ENCODE results near the gene FKBP1B.
"Not testable (repeated sequence)": the region's sequence is repeated elsewhere in the genome, so short reads cannot be mapped to it uniquely, and the experiment has no call there.

The FKBP1B gene

DNA sequence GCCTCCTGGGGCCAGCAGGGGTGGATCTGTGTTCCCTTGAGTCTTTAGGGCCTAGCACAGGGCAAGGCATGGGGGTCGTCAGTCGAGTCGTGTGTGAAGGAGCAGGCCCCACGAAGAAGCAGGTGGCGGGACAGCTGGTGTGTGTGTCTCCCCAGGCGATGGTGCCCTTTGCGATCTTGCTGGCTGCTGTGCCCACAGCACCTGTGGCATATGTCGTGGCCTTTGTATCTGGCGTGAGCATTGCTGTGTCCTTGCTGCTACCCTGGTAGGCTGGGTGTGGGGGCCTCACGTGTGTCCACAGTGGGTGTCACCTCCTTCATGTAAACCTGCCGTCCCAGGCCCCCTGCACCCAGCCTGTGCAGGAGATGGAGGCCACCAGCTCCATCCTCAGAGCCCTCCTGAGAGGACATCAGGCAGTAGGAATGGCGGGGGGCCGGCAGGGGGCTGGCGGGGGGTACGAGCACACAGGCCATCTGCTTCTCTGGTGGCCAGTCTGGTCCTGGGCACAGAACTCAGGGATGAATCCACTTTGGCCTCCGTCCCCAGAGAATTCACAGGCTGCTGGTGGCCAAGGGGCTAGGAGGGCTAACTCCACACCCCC lies 26.5 kb upstream of the FKBP1B start:
- no peak for DNase-seq (ENCODE audit: low spot score)

DNA sequence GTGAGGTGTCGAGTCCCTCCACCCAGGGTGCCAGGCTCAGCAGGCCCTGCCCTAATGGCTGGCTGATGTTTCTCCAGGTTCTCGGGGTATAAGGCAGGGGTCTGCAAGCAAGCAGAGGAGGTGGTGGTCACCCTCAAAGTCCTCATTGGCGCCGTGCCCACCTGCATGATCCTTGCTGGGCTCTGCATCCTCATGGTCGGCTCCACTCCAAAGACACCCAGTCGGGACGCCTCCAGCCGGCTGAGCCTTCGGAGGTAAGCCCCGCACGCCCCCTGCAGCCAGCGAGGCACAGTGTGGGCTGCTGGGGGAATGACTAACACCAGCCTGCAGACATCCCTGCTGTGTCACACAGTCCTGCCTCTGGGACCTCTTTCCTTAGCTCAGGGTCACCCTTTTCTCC lies 25.5 kb upstream of the FKBP1B start:
- no peak for DNase-seq (ENCODE audit: low spot score)

DNA sequence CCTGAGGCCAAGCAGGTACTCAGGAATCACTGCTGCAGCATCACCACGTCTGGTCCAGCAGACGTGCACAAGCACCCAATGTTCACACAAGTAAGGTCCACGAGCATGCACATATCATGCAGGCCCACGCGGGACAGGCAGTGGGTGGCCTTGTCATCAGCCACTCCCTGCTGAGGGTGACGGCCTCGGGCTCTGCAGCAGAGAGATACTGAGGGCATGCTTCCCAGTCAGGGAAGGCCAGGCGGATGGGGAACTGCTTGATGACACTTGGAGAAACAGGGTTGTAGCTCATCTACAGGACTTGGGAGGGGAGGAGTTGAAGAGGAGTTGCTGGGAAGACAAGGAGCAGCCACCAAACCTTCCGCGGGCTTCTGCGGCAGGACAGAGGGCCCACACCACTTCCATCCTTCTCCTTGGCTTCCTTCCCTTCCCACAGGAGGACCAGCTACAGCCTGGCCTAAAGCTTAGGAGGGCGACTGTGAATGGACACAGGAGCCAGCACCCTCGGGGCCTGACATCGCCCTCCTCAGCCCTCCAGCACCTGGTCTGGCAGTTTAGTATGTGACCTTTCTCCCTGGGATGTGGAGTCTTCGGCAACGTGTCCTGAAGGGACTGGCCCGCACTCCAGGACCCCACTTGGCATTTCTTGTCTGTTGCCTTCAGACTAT lies 24.4 kb upstream of the FKBP1B start:
- no peak for DNase-seq (ENCODE audit: low spot score)

DNA sequence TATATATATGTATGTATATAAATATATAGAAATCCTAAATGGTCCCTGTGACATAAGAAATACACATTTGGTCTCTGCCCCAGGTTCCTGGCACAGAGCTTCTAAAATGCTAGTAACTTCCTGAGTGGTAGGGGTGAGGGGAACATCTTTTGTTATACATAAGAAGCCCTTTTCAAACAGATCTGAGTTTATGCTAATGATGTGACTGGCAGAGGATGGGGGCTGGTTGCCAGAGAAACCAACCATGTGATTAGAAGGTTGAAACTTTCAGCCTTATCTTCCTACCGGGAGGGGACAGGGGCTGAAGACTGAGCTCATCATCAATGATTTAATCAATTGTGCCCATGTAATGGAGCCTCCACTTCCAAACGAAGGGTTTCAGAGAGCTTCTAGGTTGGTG lies 23.3 kb upstream of the FKBP1B start:
- no peak for DNase-seq (ENCODE audit: low spot score)

DNA sequence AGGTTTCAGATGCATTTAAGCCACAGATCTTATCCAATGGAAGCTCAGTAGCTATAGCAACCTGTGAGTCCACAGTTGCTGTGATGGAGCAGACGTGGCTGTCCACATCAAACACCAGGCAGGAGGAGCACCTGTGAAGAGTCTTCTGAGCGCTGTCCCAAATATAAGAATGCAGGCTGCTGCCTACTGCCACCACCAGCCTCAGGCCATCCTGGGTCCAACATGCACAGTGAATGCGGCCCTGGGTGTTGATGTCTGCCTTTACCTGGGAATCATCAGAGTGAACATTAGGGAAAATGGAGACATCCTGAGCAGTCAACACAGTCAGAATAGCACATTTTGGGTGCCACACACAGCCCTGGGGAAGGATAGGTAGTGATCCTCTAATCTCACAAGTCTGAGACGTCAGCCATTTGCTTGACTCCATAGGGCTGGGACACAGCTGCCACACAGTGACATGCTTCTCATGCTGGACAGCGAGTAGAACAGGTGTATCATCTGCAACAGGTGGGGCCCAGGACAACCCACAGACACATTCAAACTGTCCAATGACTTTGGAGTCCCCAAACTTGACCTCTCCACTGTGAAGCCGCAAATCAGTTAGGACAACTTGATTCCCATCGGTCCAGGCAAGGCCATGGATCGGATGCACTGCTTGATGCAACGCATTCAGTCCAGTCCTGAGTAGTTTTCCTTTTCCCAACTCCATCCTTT lies 10.6 kb upstream of the FKBP1B start:
- DNase-seq (ENCODE audit: low spot score) = no peak

DNA sequence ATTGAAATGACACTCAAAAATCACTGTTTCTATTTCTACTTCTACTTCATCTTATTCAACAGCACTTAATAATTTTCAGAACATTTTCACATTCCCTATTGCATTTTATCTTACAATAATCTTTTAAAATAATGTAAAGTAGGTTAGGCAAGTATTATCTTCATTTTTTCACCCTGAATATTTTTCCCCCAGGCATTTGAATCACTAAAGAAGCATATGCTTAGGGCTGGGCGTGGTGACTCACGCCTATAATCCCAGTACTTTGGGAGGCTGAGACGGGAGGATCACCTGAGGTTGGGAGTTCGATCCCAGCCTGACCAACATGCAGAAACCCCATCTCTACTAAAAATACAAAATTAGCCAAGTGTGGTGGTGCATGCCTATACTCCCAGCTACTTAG lies 9.0 kb upstream of the FKBP1B start:
- no peak for DNase-seq (ENCODE audit: low spot score)

DNA sequence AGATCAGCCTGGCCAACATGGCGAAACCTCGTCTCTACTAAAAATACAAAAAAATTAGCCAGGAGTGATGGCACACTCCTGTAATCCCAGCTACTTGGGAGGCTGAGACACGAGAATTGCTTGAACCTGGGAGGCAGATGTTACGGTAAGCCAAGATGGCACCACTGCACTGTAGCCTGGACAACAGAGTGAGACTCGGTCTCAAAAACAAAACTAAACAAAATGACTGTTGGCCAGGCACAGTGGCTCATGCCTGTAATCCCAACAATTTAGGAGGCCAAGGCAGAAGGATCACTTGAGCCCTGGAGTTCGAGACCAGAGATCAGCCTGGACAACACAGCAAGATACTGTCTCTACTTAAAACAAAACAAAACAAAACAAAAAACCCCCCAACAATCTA lies 6.4 kb upstream of the FKBP1B start:
- not testable (repeated sequence) for DNase-seq (ENCODE audit: low spot score)

DNA sequence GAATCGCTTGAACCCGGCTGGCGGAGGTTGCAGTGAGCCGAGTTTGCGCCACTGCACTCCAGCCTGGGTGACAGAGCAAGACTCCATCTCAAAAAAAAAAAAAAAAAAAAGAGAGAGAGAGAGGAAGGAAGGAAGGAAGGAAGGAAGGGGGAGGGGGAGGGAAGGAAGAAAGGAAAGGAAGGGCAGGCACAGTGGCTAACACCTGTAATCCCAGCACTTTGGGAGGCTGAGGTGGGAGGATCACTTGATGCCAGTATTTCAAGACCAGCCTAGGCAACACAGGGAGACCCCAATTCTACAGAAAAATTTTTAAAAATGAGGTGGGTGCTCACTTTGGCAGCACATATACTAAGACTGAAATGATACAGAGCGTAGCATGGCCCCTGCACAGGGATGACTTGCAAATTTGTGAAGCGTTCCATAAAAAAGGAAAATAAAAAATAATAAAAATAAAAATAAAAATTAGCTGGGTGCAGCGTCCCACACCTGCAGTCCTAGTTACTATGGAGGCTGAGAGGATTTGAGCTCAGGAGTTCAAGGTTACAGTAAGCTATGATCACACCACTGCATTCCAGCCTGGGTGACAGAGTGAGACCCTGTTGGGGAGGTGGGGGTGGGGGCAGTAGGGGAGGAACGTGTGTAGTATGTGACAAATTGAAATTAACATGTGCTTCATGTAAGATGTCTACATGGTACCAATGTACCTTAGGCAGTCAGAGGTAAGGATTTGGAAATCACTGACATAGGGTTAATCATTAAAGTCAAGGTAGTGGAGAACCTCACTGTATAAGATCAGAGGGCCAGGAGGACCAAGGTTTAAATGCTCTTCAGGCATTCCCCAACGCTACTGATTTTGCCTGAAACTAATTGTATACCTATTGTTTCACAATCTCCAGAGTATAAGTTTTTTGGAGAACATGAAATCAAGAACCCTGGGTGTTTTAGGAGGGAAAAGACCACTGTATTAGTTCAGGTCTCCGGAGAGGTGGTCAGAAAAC lies 3.7 kb upstream of the FKBP1B start:
- DNase-seq (ENCODE audit: low spot score) = no peak

DNA sequence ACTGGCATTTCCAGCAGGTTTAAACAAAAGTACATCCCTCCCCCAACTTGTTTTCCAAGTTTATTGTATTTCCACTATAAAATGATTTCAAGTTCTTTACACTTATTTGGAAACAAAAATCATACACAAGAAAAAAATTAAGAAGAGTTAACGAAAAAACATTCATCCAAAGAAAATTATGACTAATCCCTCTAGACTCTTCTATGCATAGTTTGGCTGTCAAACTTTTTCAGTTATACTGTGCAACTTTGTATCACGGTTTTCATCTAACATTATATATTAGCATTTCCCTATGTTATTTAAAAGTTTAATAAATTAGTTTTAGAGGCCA lies 3.0 kb upstream of the FKBP1B start:
- DNase-seq (ENCODE audit: low spot score) = no peak

DNA sequence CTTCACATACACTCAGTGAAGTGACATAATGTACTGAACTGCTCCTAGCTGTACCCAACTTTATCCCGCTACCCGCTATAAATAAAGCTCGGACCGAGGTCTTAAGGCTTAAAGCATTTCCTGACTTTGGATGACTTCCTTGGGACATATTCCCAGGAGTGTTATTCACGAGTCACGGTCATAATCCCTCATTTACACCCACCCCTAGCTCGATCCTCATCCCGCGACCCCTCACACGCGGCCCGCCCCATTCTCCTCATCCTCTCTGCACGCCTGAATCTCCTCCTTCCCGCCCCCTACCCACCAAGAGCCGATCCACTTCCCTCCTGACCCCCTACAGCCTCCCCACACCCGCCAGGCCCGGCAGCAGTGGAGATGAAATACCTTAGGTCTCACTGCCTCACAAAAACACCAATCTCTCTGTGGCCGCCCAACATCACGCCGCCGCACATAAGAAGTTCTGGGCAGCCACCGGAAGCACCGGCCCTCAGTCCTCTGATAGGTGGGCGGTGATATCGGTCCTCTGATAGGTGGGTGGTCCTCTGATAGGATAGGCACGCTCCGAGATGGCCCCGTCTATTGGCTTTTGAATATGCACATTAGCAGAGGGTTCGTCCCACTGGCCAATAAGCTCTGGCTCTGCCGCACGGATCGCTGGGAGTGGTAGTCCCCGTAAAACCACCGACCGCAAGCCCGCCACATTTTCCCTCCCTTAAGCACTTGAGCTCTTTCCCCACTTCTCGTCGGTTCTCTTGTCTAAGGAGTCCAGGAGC lies 2.4 kb upstream of the FKBP1B start, which contains the start of gene WDCP:
Gene WDCP, minus strand, starts transcription at position 462 of the 773 bp plus-strand sequence. CDS start 7,897 bp downstream, outside the sequence.
- DNase-seq (ENCODE audit: low spot score) = peak; percentile 92

DNA sequence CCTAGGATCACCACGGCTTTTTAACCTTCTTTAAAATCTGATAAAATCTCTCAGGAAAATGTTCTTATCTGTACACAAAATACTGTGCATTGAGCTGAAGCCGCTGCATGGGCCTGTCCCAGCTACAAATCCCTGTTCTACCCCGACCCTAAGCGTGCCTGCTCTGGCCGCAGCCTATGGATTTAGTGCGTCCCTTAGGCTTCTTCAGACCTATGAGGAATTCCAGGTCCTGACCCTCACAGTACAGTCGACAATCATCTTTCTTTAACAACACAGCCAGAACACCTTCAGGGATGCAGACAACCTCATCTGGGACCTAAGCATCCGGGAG lies 1.9 kb upstream of the FKBP1B start:
- DNase-seq (ENCODE audit: low spot score) = no peak

DNA sequence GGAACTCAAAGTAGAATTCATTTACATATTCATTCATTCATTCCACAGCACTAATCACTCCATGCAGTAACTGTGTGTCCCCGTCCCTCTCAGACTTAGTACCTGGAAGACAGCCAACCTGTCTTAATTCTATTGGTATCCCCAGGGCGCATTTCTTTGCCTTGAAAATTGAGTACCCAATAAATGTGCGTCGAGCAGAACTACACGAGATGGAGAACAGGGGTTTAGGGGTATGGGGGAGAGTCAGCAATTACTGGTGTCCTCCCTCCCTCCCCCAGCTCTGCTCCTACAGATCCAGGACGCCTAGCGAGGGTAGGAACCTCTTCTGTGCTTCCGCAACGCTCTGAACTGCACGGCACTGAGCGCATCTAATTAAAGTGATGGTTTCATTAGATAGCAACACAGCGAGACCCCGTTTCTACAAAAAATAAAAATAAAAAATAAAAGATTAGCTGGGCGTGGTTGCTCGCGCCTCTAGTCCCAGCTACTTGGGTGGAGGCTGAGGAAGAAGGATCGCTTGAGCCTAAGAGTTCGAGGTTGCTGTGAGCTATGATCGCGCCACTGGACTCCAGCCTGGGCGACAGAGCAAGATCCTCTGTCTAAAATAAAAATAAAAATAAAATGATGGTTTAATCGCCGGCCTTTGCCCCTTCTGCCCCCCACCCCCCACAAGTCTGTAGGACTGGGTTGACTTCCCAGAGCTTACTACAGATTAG lies 614 bp upstream of the FKBP1B start:
- DNase-seq (ENCODE audit: low spot score) = no peak

DNA sequence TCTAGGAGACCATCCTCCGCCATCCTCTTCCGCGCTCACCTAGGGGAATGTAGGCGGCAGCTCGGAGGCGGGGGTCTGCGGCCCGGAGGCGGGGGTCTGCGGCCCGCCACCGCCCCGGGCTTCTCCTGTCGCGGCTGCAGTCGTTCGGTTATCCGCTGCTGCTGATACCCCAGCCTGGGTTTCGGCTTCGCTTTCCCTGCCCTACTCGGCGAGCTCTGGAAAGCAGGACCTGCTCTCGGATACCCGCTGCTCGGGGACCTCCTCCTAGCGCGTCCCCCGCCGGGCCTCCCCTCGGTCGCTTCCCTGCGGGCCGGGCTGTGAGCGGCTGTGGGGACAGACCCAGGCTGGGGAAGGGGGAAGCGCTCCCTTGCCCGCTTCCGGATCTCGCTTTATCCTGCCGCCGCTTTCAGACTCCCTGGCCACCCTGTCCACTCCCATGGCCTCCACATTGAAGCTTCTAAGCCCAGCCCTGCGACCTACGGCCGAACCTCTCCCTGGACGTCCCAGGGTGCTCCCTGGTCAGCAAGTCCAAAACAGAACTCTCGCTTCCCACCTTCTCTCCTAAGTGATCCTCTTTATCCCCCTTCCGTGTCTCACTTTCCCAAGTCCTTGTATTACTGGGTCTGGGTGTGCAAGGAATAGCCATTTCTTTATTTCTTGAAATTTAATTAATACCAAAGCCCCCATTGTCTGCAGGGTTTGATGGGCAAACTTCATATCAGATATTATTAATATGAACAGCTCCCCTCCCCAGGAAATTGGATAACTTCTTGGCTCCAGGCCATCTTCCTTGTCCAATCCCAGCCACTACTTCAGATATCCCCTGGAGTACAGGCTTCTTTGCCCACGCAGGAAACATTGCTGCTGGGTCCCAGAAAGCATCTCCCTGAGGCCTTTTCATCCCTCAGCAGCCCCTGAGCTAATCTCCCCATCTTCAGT lies 769 bp downstream of the FKBP1B start:
- peak; percentile 11 for DNase-seq (ENCODE audit: low spot score)

DNA sequence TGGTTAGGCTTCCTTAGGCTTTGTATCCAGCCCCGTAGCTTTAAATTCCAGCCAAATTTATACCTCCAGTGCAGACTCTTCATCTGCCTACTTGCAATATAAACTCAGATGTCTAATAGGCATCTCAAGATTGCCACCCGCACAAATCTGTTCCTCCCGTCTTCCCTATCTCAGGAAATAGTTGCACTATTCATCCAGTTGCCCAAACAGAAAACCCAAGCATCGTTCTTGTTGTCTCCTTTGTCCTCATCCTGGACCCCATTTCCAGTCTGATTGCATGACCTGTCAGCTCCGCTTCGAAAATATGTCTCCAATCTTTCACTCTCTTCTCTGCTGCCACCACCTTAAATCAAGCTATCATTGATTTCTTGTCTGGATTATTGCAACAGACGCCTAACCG lies 2.3 kb downstream of the FKBP1B start:
- no peak for DNase-seq (ENCODE audit: low spot score)

DNA sequence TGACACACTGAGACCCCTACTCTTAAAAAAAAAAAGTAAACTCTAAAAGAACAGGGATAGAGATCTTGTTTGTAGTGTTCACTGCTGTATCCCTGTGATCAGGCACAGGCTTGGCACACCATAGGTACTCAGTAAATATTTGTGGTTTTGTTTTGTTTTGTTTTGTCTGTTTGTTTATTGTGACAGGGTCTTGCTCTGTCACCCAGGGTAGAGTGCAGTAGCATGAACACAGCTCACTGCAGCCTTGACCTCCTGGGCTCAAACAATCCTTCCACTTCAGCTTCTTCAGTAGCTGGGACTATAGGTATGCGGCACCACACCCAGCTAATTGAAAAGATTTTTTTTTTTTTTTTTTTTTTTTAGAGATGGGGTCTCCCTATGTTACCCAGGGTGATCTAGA lies 3.4 kb downstream of the FKBP1B start:
- DNase-seq (ENCODE audit: low spot score) = no peak

DNA sequence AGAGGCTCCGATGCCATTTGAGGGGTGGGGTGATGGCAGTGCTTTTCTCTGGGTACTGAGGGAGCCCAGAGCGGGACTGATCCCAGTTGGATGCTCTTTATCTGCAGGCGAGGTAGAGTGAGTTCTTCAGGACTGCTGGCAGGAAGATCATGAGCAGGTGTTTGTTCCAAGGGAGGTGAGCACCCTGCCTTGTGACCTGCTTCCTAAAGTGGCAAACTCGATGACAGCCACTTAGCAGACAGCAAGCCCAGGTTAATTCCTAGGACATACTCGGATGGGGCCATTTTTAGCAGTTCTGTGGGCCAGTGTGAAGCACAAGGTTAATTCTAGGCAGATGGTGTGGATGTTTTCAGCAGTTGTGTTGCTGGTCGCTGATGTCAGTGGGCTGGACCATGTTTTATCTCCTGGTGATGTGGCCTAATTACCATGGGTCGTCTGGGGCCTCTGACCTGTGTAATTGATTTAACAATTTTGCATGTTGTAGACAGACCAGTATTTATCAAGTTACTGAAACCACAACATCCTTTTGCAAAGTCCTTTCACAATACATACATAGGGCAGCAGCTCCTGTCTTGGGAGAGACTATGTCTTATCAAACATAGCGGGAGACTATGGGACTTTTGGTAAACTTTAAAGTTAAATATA lies 4.9 kb downstream of the FKBP1B start:
- no peak for DNase-seq (ENCODE audit: low spot score)

DNA sequence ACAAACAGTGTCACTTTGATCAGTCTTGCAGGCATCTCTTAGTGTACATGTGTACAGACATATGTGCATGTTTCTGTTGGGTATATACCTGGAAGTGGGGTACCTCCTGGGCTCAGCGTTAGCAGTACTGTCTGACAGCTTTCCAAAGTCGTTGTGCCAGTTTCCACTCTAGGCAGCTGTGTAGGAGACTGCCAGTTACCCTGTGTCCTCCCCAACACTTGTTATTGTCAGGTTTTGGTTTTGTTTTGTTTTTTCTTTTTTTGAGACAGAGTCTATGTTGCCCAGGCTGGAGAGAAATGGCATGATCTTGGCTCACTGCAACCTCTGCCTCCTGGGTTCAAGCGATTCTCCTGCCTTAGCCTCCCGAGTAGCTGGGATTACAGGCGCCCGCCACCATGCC lies 6.2 kb downstream of the FKBP1B start:
- no peak for DNase-seq (ENCODE audit: low spot score)

DNA sequence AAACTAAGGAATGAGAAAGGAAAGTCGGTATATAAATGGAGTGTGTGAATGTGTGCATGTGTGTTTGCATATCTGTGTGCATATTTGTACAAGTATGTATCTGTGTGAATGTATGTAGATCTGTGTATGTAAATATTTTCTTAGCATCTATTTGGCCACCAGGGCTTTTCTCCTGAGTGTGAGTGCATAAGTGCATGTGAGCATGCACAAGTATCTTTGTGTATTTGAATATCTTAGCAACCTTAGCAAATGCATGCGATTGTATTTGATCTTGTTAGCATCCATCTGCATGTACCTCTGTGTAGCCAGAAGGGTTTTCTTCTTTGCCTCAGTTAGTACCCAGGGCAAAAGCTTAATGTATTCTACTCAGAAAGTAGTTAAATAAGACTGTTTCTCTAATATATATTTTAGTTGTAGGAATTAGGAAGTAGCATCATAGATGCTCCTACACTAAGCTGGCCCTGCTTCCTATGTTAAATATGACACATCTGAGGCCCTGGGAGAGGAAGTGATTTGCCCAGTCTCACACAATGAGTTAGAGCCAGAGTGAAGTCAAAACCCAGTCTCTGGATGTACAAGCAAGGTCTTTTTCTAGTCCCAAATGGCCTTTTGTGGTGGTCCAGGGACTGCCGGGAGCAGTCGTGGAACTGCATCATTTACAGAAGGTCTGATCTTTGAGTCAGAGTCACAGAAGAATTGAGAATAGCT lies 9.2 kb downstream of the FKBP1B start:
- no peak for DNase-seq (ENCODE audit: low spot score)

DNA sequence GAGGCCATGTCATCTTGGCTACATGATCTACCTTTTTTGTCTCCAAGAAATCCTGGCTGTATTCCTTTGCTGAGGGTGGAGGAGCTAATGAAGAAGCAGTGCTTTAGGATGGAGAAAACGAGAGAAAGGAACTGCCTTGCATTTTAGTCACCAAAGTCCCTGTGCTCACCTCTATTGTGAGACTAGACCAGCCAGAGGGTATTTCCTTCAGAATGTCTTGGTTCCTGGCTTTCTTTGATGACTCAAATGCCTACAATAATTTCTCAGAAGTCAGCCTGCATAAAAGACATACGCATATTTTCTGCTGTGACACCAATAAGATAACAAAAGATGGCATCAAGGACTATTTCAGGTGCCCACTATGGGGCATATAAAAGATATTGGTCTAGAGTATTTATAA lies 15.8 kb downstream of the FKBP1B start:
- no peak for DNase-seq (ENCODE audit: low spot score)
